ENCODE data around the gene AOPEP. TPM values are rescaled to one million over a fixed set of nuclear protein-coding genes. Genes with fewer than 3 reads are reported as not detected.
A peak's percentile ranks its signal among the peaks of the same experiment; 100 is the strongest.

The AOPEP gene
- total and polyA plus RNA-seq, 12 donors = 110 to 250 (median 161) TPM

- H3K36me3 ChIP-seq = peaks cover 0 to 8% (median 0%) of the 10 kb centered on the region in 9 donors
- H3K4me1 ChIP-seq = peaks cover 7 to 66% (median 57%) of the 10 kb centered on the region in 9 donors
- 48 to 60% methylated on average over 7 of the region's 7 CpGs for WGBS, 2 donors
- peak; percentile 46 to 74 (median 65) for ATAC-seq
- no peaks in the 10 kb centered on the region for H3K9me3 ChIP-seq
- no peak for TF ChIP-seq CTCF (IDR thresholded peaks at IDR 0.05)
- no peak for DNase-seq
- H3K27me3 ChIP-seq = no peaks in the 10 kb centered on the region
- H3K4me3 ChIP-seq = no peak overlapping the region
- intact Hi-C loops (cut with DNase I) = loop anchor here in 4 of 10 donors (5.0 kb wide), 3 partner anchors 52 to 78 kb away; no protein-coding TSS in a partner anchor
- peak overlapping the region in 9 of 10 donors; percentile 43 to 92 (median 78) for H3K27ac ChIP-seq
These were observed 224.3 kb downstream of the AOPEP start for GRCh38 chr9:94950579-94951323.

GRCh38 chr9:94951324-94952135, 225.0 kb downstream of the AOPEP start:
- WGBS, 2 donors = 48 to 52% methylated on average over 5 of the region's 5 CpGs
- no peaks in the 10 kb centered on the region for H3K9me3 ChIP-seq
- H3K4me1 ChIP-seq = peaks cover 7 to 59% (median 52%) of the 10 kb centered on the region in 9 donors
- no peaks in the 10 kb centered on the region for H3K27me3 ChIP-seq
- ATAC-seq (peak in 6 of 8 donors; percentile 21 to 40 (median 29)), DNase-seq (no peak)
- H3K4me3 ChIP-seq = no peak overlapping the region
- H3K36me3 ChIP-seq = peaks cover 0 to 15% (median 0%) of the 10 kb centered on the region in 9 donors
- H3K27ac ChIP-seq = peak overlapping the region in 9 of 10 donors; percentile 33 to 92 (median 78)
- intact Hi-C loops (cut with DNase I) = loop anchor here in 4 of 10 donors (1.0 to 5.0 kb wide), 4 partner anchors 51 to 79 kb away; no protein-coding TSS in a partner anchor
- no peak for TF ChIP-seq CTCF (IDR thresholded peaks at IDR 0.05)

- Histone ChIP-seq H3K4me1 (peaks cover 7 to 59% (median 52%) of the 10 kb centered on the region in 9 donors), H3K4me3 (peak overlapping the region in 5 of 10 donors; percentile 6 to 20 (median 9)), H3K36me3 (peaks cover 0 to 19% (median 0%) of the 10 kb centered on the region in 9 donors), H3K27me3 (no peaks in the 10 kb centered on the region), H3K9me3 (no peaks in the 10 kb centered on the region), H3K27ac (peak overlapping the region; percentile 33 to 92 (median 76))
- intact Hi-C loops (cut with DNase I) = loop anchor here in 4 of 10 donors (1.0 to 5.0 kb wide), 4 partner anchors 50 to 80 kb away; no protein-coding TSS in a partner anchor
- TF ChIP-seq CTCF (IDR thresholded peaks at IDR 0.05) = no peak
- peak; percentile 32 to 84 (median 70) for ATAC-seq
- DNase-seq = peak in 1 of 2 donors; percentile 69
- 18 to 24% methylated on average over 8 of the region's 8 CpGs for WGBS, 2 donors
These were observed 226.3 kb downstream of the AOPEP start for GRCh38 chr9:94952565-94953373.
